Body of pancreas (tissue), 4 donors: ENCODE measurements around the gene ERC1. TPM values are rescaled to one million over a fixed set of nuclear protein-coding genes. Genes with fewer than 3 reads are reported as not detected.
"Not testable (repeated sequence)": the region's sequence is repeated elsewhere in the genome, so short reads cannot be mapped to it uniquely, and the experiment has no call there.

Experiments used
- ATAC-seq: fragments of 150-250 bp; one replicate; pipeline ENCODE4 v1.9.1; 2016
- DNase-seq, 4 donors: peaks; one replicate each; pipeline ENCODE4 v3.0.0-alpha.2; 2019
- H3K27ac ChIP-seq, 4 donors: fragments of 200-600 bp; sonication (generic); 1 replicate in 3 of 4; 2 replicates in 1 of 4; pipeline versions ENCODE4 v1.5.1 to v1.6.1; 2016 to 2019; ENCODE audit warnings: mild to moderate bottlenecking in 1 of 4, mixed read lengths in 1 of 4, moderate library complexity in 1 of 4
- H3K27me3 ChIP-seq, 2 donors: fragments of 200-600 bp; sonication (generic); one replicate each; pipeline ENCODE4 v1.6.0; 2016; ENCODE audit warnings: mild to moderate bottlenecking in 1 of 2
- H3K36me3 ChIP-seq, 2 donors: fragments of 200-600 bp; sonication (generic); replicated peaks in 1 of 2; 2 replicates each; pipeline ENCODE4 v1.5.1; 2016; ENCODE audit warnings: low read depth in 2 of 2; ENCODE audit not compliant: insufficient read depth in 1 of 2
- H3K4me1 ChIP-seq: fragments of 200-600 bp; sonication (generic); one replicate; pipeline ENCODE4 v1.6.0; 2016
- H3K4me3 ChIP-seq, 2 donors: fragments of 200-600 bp; sonication (generic); 1 replicate in 1 of 2; 2 replicates in 1 of 2; pipeline ENCODE4 v1.5.1; 2016 to 2019
- H3K9me3 ChIP-seq, 3 donors: fragments of 200-600 bp; sonication (generic); 1 replicate in 2 of 3; 2 replicates in 1 of 3; pipeline ENCODE4 v1.5.1; 2016
- POLR2A ChIP-seq, 3 donors: fragments of 450-650 bp; IDR thresholded peaks; one replicate each; pipeline ENCODE4 v1.6.1; 2016; ENCODE audit warnings: antibody characterized with exemption in 3 of 3, mild to moderate bottlenecking in 2 of 3
- WGBS, 2 donors: methylation state at CpG; one replicate each; pipeline ENCODE4 v1.1.5; 2017; 5-methylcytosine and 5-hydroxymethylcytosine counted together
- intact Hi-C: fragments of 100-400 bp; cut with DNase I; formaldehyde crosslinking; loops from one replicate; pipeline ENCODE4 v1.15.1; 2023
- total RNA-seq, 2 donors: library from RNA; depleted of rRNA; stranded (reverse); fragments of >200 nt; gene quantifications; one replicate each; pipeline ENCODE4 v1.1.0, GENCODE V29; 2016
- TF ChIP-seq, protein P1 (sequence below), 7 experiments: fragments of 450-650 bp in 4 of 7; fragments of 200-600 bp in 3 of 7; sonication (generic) in 3 of 7; IDR thresholded peaks; one replicate each; pipeline ENCODE4 v1.5.1; 2016 to 2019; ENCODE audit warnings: antibody characterized with exemption in 7 of 7

Gene ERC1
- total RNA-seq, 2 donors from 2014 or later, result 20.8 to 29.0 TPM

DNA sequence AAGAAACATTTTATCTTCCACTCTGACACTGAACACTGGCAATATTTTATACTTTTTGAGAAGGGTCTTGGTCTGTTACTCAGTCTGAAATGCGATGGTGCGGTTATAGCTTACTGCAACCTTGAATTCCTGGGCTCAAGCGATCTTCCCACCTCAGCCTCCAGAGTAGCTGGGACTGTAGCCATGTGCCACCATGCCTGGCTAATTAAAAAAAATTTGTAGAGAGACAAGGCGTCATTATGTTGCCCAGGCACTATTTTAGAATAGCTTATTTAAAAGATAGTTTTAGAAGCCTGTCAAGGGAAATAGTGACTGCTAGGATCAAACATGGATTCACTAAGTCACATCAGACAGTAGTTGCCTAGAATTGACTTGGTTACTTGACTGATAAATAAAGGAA lies 5.9 kb downstream of the ERC1 start:
- WGBS, 2 donors, result 81 to 85% methylated on average over 4 of the region's 4 CpGs
- DNase-seq (no peak), ATAC-seq (no peak)
- no peak overlapping the region for H3K27ac ChIP-seq
- H3K36me3 ChIP-seq, result no peaks in the 10 kb centered on the region
- peaks cover 20% of the 10 kb centered on the region for H3K4me1 ChIP-seq
- intact Hi-C loops, result no loop called here
- no peak overlapping the region for H3K4me3 ChIP-seq
- H3K9me3 ChIP-seq, result no peaks in the 10 kb centered on the region
- TF ChIP-seq, protein P1, sequence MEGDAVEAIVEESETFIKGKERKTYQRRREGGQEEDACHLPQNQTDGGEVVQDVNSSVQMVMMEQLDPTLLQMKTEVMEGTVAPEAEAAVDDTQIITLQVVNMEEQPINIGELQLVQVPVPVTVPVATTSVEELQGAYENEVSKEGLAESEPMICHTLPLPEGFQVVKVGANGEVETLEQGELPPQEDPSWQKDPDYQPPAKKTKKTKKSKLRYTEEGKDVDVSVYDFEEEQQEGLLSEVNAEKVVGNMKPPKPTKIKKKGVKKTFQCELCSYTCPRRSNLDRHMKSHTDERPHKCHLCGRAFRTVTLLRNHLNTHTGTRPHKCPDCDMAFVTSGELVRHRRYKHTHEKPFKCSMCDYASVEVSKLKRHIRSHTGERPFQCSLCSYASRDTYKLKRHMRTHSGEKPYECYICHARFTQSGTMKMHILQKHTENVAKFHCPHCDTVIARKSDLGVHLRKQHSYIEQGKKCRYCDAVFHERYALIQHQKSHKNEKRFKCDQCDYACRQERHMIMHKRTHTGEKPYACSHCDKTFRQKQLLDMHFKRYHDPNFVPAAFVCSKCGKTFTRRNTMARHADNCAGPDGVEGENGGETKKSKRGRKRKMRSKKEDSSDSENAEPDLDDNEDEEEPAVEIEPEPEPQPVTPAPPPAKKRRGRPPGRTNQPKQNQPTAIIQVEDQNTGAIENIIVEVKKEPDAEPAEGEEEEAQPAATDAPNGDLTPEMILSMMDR (IDR thresholded peaks at IDR 0.05), result no peak
- TF ChIP-seq POLR2A (IDR thresholded peaks at IDR 0.05), result no peak
- H3K27me3 ChIP-seq, result no peaks in the 10 kb centered on the region

DNA sequence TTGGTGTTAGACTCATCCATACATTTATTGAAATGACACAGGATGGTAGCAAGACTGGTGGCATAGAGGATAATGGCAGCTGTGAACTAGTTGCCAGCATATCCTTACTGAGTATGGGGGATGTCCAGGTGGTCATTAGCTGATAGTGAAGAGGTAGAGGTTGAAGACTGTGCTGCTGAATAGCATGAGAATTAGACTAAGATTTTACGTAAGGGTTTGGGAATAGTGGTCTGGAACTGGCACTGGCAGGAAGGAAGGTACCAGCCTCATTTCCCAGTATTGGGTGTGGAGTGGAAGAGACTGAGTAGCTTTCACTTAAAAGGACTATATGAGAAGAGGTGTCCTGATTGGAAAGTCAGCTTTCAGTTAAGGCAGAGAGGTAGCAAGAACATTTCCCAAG lies 6.5 kb downstream of the ERC1 start:
- TF ChIP-seq, protein P1 (IDR thresholded peaks at IDR 0.05), result no peak
- TF ChIP-seq POLR2A (IDR thresholded peaks at IDR 0.05), result no peak
- DNase-seq (no peak), ATAC-seq (no peak)
- WGBS, 2 donors, result 92 to 94% methylated on average over 1 of the region's 1 CpG
- H3K9me3 ChIP-seq, result no peaks in the 10 kb centered on the region
- H3K4me1 ChIP-seq, result peaks cover 14% of the 10 kb centered on the region
- no peaks in the 10 kb centered on the region for H3K27me3 ChIP-seq
- intact Hi-C loops, result no loop called here
- no peaks in the 10 kb centered on the region for H3K36me3 ChIP-seq
- no peak overlapping the region for H3K4me3 ChIP-seq
- no peak overlapping the region for H3K27ac ChIP-seq

DNA sequence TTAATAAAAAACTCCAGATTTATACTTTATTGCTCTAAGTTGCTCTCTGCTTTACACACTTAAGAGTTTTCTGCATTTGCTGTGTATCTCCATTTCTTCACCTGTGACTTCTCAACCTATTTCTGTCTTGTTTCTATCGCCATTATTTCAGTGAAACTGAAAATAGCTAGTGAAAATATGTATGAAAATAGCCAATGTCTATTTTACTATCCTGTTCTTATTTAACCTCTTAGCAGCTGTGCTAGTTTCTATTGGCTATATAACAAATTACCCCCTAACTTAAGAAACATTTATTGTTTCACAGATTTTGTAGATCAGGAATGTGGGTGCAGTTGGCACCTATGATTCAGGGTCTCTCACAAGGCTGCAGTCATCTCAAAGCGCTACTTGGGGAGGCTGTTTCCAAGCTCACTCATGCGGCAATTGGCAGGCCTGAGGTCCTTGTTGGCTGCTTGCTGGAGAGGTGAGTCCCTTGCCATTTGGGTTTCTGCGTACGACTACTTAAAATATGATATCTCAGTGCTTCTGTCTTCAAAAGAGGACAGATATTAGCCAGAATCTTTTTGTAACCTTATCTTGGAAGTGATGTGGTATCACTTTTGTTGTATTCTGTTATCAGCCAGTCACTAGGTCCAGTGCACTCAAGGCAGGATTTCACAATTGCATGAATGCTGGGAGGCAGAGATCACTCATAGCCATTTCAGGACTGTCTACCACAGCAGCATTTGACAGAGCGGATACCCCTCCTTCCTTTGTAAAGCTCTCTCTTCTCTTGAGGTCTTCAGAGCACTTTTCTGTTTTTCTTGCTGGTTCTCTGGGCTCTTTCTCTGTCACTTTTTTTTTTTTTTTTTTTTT lies 7.2 kb downstream of the ERC1 start:
- ATAC-seq (no peak), DNase-seq (no peak)
- no peak overlapping the region for H3K27ac ChIP-seq
- no peaks in the 10 kb centered on the region for H3K9me3 ChIP-seq
- H3K4me1 ChIP-seq, result peaks cover 10% of the 10 kb centered on the region
- H3K4me3 ChIP-seq, result no peak overlapping the region
- 82 to 89% methylated on average over 6 of the region's 6 CpGs for WGBS, 2 donors
- H3K27me3 ChIP-seq, result no peaks in the 10 kb centered on the region
- intact Hi-C loops, result no loop called here
- TF ChIP-seq POLR2A (IDR thresholded peaks at IDR 0.05), result no peak
- TF ChIP-seq, protein P1 (IDR thresholded peaks at IDR 0.05), result no peak
- H3K36me3 ChIP-seq, result no peaks in the 10 kb centered on the region

DNA sequence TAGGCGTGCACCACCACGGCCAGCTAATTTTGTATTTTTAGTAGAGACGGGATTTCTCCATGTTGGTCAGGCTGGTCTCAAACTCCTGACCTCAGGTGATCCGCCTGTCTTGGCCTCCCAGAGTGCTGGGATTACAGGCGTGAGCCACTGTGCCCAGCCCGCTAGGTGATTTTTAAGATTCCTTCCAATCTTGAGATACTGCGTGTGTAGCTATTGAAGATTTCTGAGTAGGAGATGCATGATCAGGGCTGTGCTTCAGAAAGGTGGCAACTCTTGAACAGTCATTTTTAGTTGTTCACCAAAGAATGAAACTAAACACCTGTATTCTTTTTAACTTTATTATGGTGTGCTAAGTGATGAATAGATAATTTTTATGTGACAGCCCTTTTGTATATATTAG lies 8.7 kb downstream of the ERC1 start:
- H3K9me3 ChIP-seq, H3K4me1 ChIP-seq, H3K4me3 ChIP-seq, H3K27ac ChIP-seq, H3K36me3 ChIP-seq, DNase-seq, H3K27me3 ChIP-seq, ATAC-seq, intact Hi-C loops: not testable (repeated sequence)
- WGBS, 2 donors, result 92 to 93% methylated on average over 6 to 7 of the region's 7 CpGs

DNA sequence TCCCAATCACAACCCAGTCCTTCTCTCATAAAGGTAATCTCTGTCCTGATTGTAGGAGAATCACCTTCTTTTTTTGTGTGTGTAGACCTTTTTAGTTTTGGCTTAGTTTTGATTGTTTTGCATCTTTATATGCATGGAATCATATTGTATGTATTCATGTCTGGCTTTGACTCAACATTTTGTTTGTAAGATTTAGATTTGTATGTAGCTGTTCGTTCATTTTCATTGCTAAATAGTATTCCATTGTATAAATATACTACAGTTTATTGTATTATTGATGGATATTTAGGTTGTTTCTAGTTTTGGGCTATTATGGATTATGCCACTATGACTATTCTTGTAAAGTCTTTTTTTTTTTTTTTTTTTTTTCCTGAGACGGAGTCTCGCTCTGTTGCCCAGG lies 10.5 kb downstream of the ERC1 start:
- WGBS, 2 donors, result 100% methylated on average over 3 of the region's 3 CpGs
- TF ChIP-seq POLR2A (IDR thresholded peaks at IDR 0.05), result no peak
- TF ChIP-seq, protein P1 (IDR thresholded peaks at IDR 0.05), result no peak
- H3K4me3 ChIP-seq, result no peak overlapping the region
- H3K27me3 ChIP-seq, result no peaks in the 10 kb centered on the region
- ATAC-seq, result no peak
- no peaks in the 10 kb centered on the region for H3K4me1 ChIP-seq
- intact Hi-C loops, result no loop called here
- H3K9me3 ChIP-seq, result no peaks in the 10 kb centered on the region
- H3K36me3 ChIP-seq, result no peaks in the 10 kb centered on the region
- DNase-seq, result no peak
- no peak overlapping the region for H3K27ac ChIP-seq
